ENCODE measurements around the gene CDS1.
"Not testable (repeated sequence)": the region's sequence is repeated elsewhere in the genome, so short reads cannot be mapped to it uniquely, and the experiment has no call there.

Gene CDS1

DNA sequence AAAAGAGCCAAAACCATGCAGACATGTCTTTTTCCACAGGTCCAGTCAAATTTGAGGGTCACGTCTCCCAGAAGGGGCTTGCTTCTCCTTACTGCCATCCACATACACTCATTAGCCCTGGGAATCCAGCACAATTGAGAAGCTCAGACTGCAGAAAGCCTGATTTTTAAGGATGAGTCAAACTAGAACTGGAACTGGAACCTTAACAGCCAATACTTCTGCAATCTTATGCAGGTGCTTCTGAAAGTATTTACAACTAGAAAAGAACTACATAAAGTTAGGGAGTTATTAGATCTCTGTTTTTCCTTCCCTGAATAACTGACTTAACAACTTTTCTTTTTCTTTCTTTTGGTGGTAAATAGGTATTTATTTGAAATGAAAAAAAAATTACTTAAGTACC is 86.3 kb downstream of the CDS1 start:
- no peak for DNase-seq (ENCODE audit: low read depth in 2 of 3, low spot score in 1 of 3)

DNA sequence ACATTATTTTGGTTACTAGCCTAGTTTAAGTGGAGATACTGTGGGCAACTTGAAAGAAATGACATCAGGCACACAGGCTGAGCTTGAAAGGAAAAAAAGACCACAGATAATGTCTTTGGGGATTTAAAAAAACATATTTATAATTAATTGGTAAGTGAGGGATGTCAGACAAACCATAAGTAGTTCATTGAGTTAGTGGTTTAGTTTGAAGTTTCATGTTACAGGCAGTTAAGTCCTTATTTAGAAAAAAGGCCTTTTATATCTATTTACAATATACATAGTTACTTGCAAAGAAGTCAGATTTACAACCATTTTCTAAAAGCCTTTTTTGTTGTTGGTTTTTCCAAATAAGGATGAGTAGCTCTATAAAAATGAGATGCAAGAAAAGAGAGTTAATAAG is 89.2 kb downstream of the CDS1 start:
- no peak for DNase-seq (ENCODE audit: low read depth in 2 of 3, low spot score in 1 of 3)

DNA sequence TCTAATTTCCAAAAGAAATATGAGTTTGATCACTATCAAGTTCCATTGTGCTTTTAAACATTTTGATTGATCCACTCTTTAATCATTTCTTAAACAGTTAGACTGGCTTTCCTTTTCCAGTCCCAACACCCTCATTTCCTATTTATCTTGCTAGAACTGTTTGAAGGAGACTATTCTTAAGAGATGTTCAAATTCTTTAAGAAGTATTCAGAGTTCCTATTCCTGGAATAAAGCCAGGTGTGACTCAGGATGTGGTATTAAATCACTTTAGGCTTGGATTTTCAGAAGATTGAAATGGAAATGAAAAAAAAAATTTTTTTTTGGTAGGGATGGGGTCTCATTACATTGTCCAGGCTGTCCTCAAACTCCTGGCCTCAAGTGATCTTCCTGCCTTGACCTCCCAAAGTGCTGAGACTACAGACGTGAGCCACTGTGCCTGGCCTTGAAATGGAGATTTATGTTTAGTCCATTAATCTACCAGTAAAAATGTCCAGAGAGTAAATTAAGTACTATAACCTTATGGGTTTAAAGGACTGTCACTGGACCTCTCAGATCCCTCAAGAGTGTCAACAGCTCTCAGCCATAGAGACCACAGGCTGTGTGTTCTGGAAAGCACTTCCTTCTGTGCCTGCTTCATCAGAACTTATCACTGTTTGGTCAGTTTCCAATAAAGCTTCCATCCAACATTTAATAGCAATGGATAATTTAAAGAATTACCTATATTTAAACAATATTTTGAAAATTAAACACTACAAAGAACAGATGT is 90.7 kb downstream of the CDS1 start:
- DNase-seq (ENCODE audit: low read depth in 2 of 3, low spot score in 1 of 3), result no peak

DNA sequence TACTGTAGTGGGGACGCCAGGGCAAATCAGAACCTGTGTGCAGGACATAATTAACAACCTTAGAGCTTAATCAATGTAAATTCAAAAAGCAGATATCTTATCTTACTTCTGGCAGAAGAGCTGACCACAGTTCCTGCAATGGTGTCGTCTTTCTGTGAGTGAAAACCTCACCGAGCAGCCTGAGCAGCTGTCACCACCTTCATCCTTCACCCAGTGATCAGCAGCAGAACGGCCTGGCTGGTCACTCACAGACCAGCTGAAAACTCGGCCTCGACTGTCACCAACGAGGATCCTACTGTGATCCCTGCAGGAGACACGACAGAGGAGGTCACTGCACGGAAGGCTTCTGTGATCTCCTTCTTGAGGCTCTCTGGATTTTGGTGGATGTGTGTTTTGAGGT is 94.2 kb downstream of the CDS1 start:
- DNase-seq (ENCODE audit: low read depth in 2 of 3, low spot score in 1 of 3), result no peak

DNA sequence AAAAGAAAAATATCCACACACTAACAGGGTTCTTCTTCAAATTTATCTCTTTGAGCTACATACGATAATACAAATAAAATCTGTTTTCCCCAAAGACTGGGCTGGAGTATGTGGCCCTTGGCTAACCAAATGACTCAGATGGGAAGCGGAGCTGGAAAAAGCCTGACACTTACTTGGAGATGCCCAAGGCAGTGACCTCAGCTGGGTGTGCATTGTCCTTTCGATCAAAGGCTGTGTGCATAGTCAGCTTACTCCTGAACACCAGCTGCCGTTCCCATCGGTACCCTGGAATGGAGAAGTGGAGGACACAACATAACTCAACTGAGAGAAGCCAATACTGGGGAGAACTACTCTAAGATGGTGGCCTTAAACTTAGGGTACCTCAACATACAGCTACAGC is 95.1 kb downstream of the CDS1 start:
- no peak for DNase-seq (ENCODE audit: low read depth in 2 of 3, low spot score in 1 of 3)

DNA sequence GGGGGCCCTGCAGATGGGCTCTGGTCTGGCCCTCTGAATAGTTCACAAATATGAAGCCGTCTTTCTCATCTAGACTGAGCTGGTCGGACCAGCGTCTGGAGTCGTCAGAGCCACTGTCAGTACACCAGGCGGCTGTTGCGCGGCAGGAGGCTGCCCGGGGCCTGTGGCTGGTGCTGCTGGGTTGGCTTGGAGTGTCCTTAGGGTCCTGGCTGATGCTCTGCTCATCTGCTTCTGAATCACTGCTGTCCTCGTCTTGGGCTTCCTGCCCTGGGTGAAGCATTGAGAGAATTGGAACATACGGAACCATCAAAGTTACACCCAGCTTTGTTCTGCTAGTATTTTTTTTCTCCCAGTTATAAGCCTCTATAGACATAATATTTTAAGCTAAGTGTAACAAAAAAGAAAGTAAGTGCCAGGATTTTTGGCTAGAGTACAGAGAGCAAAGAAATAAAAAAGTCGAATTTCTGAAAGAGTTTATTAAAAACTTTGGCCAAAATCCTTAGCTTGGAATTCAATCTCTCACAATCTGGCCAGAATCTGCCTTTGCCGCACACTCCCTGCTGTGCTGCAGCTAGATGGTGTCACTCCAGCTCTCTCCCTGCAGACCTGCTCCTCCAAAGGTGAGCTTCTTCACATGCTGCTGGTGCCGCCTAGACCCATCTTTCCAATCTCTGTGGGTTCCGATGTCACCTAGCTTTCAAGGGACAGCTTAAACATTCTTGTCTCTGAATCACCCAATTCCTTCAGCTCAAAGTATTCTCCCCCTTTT is 96.2 kb downstream of the CDS1 start:
- no peak for DNase-seq (ENCODE audit: low read depth in 2 of 3, low spot score in 1 of 3)

DNA sequence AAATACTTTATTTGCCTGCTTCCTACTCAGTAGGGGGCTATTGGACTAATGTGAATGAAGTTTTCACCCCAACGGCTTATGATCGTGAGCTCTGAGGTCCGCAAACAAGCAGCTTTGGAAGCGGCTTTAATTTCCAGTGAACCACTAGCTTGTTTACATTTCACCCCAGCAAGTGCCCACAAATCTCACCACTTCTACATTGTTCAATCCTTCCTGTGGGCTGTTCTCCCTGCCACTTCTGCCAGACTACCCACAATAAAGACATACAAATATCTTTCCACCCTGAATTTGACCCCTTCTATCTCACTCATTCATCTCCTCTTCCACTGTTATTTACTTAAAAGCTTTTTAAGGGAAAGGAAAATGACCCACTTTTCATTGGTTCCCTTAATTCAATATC is 98.0 kb downstream of the CDS1 start:
- no peak for DNase-seq (ENCODE audit: low read depth in 2 of 3, low spot score in 1 of 3)

DNA sequence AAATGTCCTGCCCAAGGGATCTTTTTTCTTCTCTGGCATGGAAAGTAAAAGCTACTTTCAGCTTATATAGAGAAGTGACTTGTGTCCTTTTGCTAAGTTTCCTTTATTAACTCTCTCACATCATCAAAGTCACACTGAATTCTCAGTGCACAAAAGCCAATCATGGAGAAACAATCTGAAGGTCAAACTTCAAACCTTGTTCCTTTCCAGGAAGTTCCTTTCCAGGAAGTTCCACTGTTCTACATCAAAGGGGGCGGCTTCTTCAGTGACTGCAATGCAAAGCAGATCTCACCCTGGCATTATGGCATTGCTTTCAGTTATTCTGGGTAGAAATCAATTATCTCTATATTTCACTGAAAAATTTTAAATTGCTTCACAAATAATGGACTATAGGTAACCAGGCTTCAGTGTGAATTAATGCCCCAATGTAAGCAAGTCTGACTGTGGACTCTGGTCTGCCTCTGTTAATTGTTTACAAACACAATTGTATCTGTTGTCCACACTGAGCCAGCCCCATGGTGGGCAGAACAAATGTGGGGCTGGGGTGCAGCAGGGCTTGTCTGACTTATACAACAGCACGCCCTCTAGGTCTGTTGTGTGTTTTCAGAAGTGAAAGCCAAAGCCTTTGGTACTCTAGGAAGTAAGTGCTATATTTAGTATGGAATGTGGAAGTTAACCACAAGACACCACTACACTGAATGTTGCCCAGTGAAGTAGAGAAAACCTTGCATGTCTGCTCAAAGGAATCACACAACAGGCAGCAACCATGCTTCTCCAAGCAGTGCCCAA is 98.8 kb downstream of the CDS1 start:
- no peak for DNase-seq (ENCODE audit: low read depth in 2 of 3, low spot score in 1 of 3)

DNA sequence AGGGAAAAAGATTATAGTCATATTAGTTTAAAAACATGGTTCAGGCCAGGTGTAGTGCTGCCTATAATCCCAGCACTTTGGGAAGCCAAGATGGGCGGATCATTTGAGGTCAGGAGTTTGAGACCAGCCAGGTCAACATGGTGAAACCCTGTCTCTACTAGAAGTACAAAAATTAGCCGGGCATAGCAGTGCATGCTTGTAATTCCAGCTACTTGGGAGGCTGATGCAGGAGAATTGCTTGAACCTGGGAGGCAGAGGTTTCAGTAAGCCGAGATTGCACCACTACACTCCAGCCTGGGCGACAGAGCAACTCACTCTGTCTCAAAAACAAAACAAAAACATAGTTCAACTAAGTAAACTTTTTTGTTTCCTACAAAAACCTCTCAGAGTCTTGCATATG is 99.7 kb downstream of the CDS1 start:
- DNase-seq (ENCODE audit: low read depth in 2 of 3, low spot score in 1 of 3), result not testable (repeated sequence)

DNA sequence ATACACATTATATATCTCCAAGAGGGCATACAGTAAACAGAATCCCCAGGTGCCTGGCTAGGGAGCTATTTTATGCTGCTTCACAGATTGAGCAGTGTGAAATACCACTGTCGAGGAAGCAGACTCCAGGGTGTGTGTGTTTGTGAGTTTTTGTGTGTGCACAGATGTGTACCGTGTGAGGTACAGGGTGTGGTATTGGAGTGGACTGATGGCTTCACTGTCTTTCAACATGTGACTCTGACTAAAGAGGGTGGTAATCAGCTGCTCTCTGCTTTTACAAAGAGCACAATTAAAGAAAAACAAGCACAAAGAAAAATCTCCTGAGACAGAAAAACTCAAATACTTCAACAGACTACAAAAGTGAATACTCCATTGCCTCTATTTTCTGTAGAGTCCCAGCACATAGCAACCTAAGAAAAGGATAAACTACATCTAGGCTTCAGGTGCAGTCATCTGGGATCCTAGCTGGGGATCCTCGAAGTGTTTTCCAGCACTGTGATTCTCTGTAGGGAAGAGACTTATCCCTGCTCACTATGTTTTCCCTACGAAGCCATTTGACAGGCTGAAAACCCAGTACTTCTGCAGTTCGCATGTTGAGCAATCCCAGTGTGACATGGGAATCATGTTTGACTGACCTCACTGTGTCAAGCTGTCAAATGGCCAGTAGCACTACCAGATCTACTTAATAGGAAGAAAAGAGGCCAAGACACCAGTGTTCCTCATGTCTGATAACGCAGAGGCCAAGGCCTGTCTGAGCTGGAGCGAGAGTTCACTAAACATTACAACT is 100.3 kb downstream of the CDS1 start:
- no peak for DNase-seq (ENCODE audit: low read depth in 2 of 3, low spot score in 1 of 3)

DNA sequence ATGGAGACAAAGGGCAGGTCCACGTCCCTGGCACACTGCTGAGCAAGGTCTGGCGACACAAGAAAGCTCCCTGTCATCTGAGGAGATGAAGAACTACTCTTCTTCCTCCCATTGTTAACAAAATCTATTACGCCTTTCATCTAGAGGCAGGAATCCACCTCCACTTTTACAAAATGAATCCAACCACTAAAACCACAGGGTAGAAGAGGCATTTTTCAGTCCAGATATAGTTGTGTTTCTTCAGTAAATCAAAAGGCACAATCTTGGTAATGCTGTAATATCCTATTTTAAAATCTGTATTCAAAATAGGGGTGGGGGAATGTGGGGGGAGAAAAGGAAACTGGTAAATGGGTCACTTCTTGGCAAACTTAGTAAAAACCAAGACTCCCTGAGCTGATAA is 101.4 kb downstream of the CDS1 start:
- DNase-seq (ENCODE audit: low read depth in 2 of 3, low spot score in 1 of 3), result no peak

DNA sequence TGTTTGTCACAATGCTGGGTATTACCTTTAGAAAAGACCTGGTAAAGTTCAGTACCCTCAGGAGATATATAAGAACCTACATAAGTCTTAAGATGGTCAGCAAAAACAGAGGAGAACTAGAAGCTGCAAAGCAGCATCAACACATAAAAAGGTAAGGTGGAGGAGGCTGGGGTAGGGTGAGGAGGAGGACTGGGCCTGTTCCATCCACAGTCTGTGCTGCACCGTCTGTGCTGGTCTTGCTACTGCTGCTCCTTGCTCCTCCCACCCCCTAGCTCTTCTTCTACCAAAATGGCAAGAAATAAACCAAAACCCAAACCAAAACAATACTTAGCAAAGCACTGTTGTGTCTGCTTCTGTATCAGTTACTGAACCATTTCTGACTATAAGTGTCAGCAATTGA is 102.2 kb downstream of the CDS1 start:
- no peak for DNase-seq (ENCODE audit: low read depth in 2 of 3, low spot score in 1 of 3)

DNA sequence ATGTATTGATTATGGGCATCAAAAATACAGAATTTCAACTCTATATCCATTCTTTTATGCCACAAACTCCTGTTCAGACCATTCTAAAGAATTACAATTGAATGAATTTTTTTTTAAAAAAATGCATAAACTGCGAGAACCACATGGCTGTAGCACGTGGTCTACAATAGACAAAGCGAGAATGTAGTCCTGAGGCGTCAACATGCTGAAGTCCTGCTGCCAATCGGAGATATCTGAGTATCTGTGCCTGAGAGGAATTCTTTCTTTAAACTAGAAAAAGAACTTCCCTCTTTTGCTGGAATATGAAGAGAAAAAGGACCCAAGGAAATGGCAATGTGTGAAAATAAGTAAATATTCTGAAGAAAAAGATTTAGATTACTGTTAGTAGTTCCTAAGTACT is 105.7 kb downstream of the CDS1 start:
- DNase-seq (ENCODE audit: low read depth in 2 of 3, low spot score in 1 of 3), result no peak

DNA sequence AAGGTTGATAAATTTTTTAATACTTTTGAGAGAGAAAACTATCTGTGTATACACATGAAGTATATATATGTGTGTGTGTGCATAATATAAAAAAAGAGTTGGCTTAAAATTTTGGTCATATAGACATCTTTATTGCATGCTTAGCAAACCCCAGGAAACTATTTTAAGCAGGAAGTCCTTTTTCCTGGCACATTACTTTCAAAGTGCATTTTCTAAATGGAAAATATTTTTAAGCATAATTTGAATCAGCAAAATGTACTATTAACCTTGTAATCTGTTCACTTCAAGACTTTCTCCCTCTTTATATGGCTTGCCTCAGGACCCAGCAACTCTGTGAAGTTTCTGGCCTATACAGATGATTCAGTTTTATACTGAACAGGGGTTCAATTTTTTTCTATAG is 106.3 kb downstream of the CDS1 start:
- DNase-seq (ENCODE audit: low read depth in 2 of 3, low spot score in 1 of 3), result no peak

DNA sequence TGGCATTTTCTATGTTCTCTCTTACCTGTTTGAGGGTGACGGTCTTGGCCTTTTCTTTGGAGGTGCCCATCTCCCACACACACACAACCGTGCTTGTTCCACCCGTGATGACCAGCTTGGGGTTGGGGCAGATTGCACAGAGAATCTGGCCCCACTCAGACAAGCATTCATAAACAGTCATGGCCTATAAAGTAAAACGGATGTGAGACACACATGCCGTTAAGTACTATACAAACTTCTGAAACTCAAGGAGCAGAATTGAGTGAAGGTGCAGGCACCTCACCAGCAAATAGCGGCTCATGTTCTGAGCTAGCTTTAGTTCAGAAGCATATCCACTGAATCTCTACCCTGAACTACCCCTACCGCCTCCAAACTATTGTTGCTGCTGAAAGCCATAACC is 107.6 kb downstream of the CDS1 start:
- DNase-seq (ENCODE audit: low read depth in 2 of 3, low spot score in 1 of 3), result no peak

DNA sequence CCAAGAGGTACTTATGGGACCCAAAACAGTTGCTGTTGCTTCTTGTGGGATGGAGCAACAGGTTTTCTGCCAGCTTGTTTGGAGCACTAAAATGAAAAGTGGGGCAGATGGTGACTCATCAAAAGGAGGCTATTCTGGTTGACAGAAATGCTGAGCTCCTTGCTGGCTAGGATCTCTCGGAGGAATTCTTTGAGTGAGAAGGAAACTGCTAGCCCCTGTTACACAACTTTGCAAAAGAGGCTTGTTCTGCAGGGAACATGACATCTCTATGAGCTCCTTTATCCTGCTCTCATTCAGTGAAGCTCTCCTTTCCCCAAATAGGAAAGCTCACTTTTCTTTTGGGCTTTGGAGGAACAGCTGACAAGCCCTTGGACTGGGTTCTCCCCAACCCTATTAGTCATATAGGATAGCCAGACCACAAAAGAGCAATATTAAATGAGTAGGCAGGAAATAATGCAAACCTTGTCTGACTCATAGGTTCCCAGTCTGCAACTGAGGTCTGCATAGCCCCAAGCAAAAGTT is 108.3 kb downstream of the CDS1 start:
- DNase-seq (ENCODE audit: low read depth in 2 of 3, low spot score in 1 of 3), result no peak

DNA sequence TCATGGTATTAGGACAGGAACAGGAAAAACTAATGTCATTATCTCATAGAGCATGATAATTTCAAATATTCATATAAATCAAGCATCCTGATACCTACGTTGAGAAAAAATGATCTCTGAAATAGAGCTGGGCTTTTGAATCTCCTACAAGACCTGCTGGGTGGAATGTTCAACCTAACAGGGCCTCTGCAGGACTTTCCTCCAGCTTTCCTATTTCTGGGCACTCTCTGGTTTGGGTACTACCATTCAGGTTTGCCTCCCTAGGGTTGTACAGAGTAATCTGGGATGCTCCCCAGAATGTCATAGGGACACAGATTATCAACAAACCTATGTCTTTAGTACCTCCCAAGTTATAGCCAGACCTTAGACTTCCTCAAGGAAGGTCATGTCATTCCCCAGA is 108.9 kb downstream of the CDS1 start:
- no peak for DNase-seq (ENCODE audit: low read depth in 2 of 3, low spot score in 1 of 3)

DNA sequence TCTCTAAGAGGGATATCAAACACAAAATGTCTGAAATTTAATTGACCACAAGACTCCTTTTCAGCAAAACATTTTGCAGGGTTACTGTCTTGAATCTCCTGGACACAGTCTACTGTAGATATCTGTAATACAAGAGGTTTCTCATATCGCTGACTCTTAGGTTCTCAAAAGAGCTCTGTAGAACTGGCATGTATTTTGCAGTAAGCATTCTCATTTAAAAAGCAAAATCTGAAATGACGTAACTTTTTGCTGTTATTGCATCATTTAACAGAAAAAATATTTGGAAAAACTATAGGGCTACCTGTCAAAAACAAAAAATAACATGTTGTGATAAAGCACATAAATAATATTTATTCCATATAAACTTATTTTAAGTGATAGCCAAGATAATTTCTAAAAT is 114.2 kb downstream of the CDS1 start:
- no peak for DNase-seq (ENCODE audit: low read depth in 2 of 3, low spot score in 1 of 3)

DNA sequence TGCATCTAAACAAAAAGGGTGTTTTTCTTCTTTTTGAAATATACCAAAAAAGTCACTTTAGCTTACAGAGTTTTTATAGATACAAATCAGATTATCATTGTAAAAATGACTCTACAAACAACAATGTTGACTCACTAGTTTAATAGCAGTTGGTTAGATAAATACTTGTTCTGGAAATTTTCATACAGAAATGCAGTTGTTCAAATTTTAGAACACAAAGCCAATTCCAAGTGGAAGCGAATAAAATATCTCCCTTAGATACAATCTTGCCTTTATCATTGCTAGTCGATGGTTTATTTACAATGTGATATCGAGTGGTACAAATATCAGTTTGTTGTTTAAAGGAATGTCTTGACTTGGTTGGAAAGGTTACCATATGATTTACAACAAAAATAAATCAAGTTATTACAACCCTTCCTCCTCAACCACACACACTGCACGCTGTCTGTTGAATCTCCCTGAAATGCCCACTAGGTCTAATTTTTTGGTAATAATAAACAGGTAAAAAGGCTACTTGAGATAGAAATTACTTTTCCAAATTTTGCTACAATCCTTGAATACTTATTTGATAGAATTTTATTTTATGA is 114.8 kb downstream of the CDS1 start:
- no peak for DNase-seq (ENCODE audit: low read depth in 2 of 3, low spot score in 1 of 3)

DNA sequence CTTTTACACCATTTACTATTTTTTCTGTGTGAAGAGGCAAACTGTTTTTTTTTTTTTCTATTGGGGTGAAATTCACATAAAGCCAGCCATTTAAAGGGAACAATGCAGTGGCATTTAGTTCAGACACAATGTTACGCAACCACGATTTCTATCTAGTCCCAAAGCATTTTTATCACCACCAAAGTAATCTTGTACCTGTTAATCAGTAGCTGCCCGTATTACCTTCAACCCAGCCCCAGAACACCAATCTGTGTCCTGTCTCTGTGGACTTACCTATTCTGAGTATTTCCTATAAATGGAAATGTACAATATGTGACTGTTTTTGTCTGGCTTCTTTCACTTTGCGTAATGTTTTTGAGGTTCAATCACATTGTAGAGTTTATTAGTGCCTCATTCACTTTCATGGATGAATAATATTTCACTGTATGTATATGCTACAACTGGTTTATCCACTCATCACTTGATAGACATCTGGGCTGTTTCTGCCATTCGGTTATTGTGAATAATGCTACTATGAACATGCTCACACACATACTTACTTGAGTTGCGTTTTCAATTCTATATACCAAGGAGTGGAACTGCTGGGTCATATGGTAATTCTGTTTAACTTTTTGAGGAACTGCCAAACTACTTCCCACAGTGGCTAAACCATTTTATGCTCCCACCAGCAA is 116.2 kb downstream of the CDS1 start:
- no peak for DNase-seq (ENCODE audit: low read depth in 2 of 3, low spot score in 1 of 3)
